K562 (cell line): ENCODE results near the gene POLR2L. TPM values are rescaled to one million over a fixed set of nuclear protein-coding genes. Genes with fewer than 3 reads are reported as not detected.
A peak's percentile ranks its signal among the peaks of the same experiment; 100 is the strongest.

ENCODE experiments used
- ATAC-seq: fragments of 200-7000 bp; cut with Tn5 transposase; 3 replicates; pipeline ENCODE4 v1.9.1; 2020; ENCODE audit warnings: moderate library complexity
- BruUV-seq: library from RNA; stranded (reverse); fragments of 400-500 nt; replicated peaks from 2 replicates; lab custom pipeline; 2021; lab: Mats Ljungman, UMichigan
- CTCF ChIA-PET: fragments of 300-600 bp; formaldehyde crosslinking; extraction: SDS; loops from one replicate; lab custom pipeline; 2021; ENCODE audit warnings: low intra/inter-chr PET ratio; lab: Yijun Ruan, JAX
- POLR2A ChIA-PET: fragments of 300-600, 350-650 bp; sonication (Branson Sonifier 250); formaldehyde crosslinking; extraction: SDS; loops from one replicate; lab custom pipeline; 2021; ENCODE audit warnings: antibody characterized with exemption, inconsistent platforms; lab: Yijun Ruan, JAX
- DNase-seq, 4 experiments: peaks; one replicate each; pipeline versions ENCODE4 v3.0.0 to v3.0.0-alpha.2; 2011 to 2018; ENCODE audit warnings: low spot score in 3 of 4, mixed read lengths in 3 of 4; ENCODE audit errors: extremely low read depth in 1 of 4
- FAIRE-seq: peaks from 2 replicates; lab custom pipeline; 2011; peaks lifted over from hg19 to GRCh38; lab: Jason Lieb, UNC
- H2AFZ ChIP-seq: 2 replicates; pipeline ENCODE4 v1.6.0; 2011; ENCODE audit warnings: low read depth, low read length, control low read depth, inconsistent platforms
- H3K27ac ChIP-seq: fragments of 200-600 bp; 3 replicates; pipeline ENCODE4 v1.8.0; 2011; ENCODE audit warnings: low read depth, mild to moderate bottlenecking, control low read depth, inconsistent platforms, low read length, moderate library complexity, mixed read lengths; ENCODE audit errors: extremely low read depth
- H3K27me3 ChIP-seq, 2 experiments: fragments of 300-600 bp in 1 of 2; 2 replicates in 1 of 2; 3 replicates in 1 of 2; pipeline versions ENCODE4 v1.6.0 to v1.8.0; 2011; ENCODE audit warnings: inconsistent platforms in 2 of 2, low read length in 2 of 2, mild to moderate bottlenecking in 1 of 2, mixed read lengths in 1 of 2, moderate library complexity in 1 of 2; ENCODE audit not compliant: control insufficient read depth in 2 of 2, insufficient read depth in 2 of 2
- H3K36me3 ChIP-seq: fragments of 300-600 bp; 3 replicates; pipeline ENCODE4 v1.8.0; 2011; ENCODE audit warnings: mild to moderate bottlenecking, low read length, inconsistent platforms; ENCODE audit not compliant: control insufficient read depth, insufficient read depth
- H3K4me1 ChIP-seq, 2 experiments: fragments of 200-600 bp in 1 of 2; replicated peaks in 1 of 2; 2 replicates in 1 of 2; 3 replicates in 1 of 2; pipeline versions ENCODE4 v1.5.1 to v1.8.0; 2011; ENCODE audit warnings: inconsistent platforms in 2 of 2, low read length in 2 of 2, mild to moderate bottlenecking in 1 of 2, mixed read lengths in 1 of 2, moderate library complexity in 1 of 2; ENCODE audit not compliant: control insufficient read depth in 2 of 2, insufficient read depth in 2 of 2
- H3K4me2 ChIP-seq: 2 replicates; pipeline ENCODE4 v1.6.1; 2011; ENCODE audit warnings: low read length, control low read depth, inconsistent platforms, mixed read lengths; ENCODE audit not compliant: insufficient read depth
- H3K4me3 ChIP-seq: fragments of 200-600 bp; sonication (generic), shearing (Covaris generic); 2 replicates; pipeline ENCODE4 v1.5.1; 2016; ENCODE audit warnings: control low read depth, inconsistent platforms
- H3K79me2 ChIP-seq: fragments of 200-600 bp; 3 replicates; pipeline ENCODE4 v1.8.0; 2011; ENCODE audit warnings: low read length, inconsistent platforms; ENCODE audit not compliant: control insufficient read depth, insufficient read depth
- H3K9ac ChIP-seq, 2 experiments: 2 replicates each; pipeline versions ENCODE4 v1.6.0 to v1.6.1; 2011; ENCODE audit warnings: low read depth in 2 of 2, low read length in 2 of 2, control low read depth in 1 of 2, inconsistent platforms in 1 of 2, mild to moderate bottlenecking in 1 of 2, mixed read lengths in 1 of 2; ENCODE audit not compliant: insufficient read depth in 1 of 2
- H3K9me1 ChIP-seq: one replicate; pipeline ENCODE4 v1.6.0; 2011; ENCODE audit warnings: inconsistent platforms, mild to moderate bottlenecking, low read length, moderate library complexity; ENCODE audit not compliant: control insufficient read depth, insufficient read depth
- H3K9me3 ChIP-seq: replicated peaks from 2 replicates; pipeline ENCODE4 v1.5.1; 2011; ENCODE audit warnings: low read depth, low read length, inconsistent platforms; ENCODE audit not compliant: control insufficient read depth, insufficient read depth
- H4K20me1 ChIP-seq: replicated peaks from 2 replicates; pipeline ENCODE4 v1.6.1; 2011; ENCODE audit warnings: low read length, inconsistent platforms, mixed read lengths; ENCODE audit not compliant: control insufficient read depth, insufficient read depth
- BRD9 ChIP-seq: fragments of 450-650 bp; IDR thresholded peaks from 2 replicates; pipeline ENCODE4 v1.6.1; 2018; ENCODE audit warnings: low read depth; ENCODE audit not compliant: partially characterized antibody
- PHF8 ChIP-seq: fragments of 200-600 bp; sonication (generic); IDR thresholded peaks from 2 replicates; pipeline ENCODE4 v1.6.1; 2012; ENCODE audit warnings: mixed run types, mild to moderate bottlenecking, inconsistent platforms, low read length, moderate library complexity, borderline replicate concordance
- SETDB1 ChIP-seq: IDR thresholded peaks from one replicate; pipeline ENCODE4 v1.6.1; 2012; ENCODE audit warnings: low read length, control low read depth, inconsistent platforms
- SIN3A ChIP-seq, 2 experiments: fragments of 150-350 bp in 1 of 2; IDR thresholded peaks; 2 replicates each; pipeline ENCODE4 v1.6.1; 2011 to 2016; ENCODE audit warnings: borderline replicate concordance in 2 of 2, low read depth in 2 of 2, low read length in 2 of 2, mild to moderate bottlenecking in 2 of 2, moderate library complexity in 2 of 2; ENCODE audit not compliant: control insufficient read depth in 1 of 2
- SNRNP70 ChIP-seq: fragments of 200-400 bp; formaldehyde crosslinking; optimal IDR thresholded peaks from 2 replicates; pipeline ENCODE3; 2017; ENCODE audit warnings: low read depth, low read length
- XRCC3 ChIP-seq: fragments of 450-650 bp; IDR thresholded peaks from 2 replicates; pipeline ENCODE4 v1.6.1; 2017; ENCODE audit warnings: mild to moderate bottlenecking, moderate library complexity
- ZNF699 ChIP-seq: fragments of 250-450 bp; sonication (Bioruptor Pico); IDR thresholded peaks from 2 replicates; pipeline ENCODE4 v1.8.0; 2021; ENCODE audit warnings: mild to moderate bottlenecking, moderate library complexity; ENCODE audit not compliant: insufficient replicate concordance
- WGBS: fragments of 100-300 bp; shearing (Covaris generic); methylation state at CpG from one replicate; pipeline ENCODE4 v1.1.6; 2016; ENCODE audit warnings: low coverage, mixed read lengths; ENCODE audit not compliant: insufficient coverage; ENCODE audit errors: missing lambda C conversion rate; 5-methylcytosine and 5-hydroxymethylcytosine counted together
- in situ Hi-C: fragments of 300-500 bp; cut with MboI; formaldehyde crosslinking; loops from 4 replicates; pipeline ENCODE4 v1.15.0; 2018; ENCODE audit warnings: inconsistent platforms, mixed read lengths
- intact Hi-C: fragments of 100-400 bp; cut with micrococcal nuclease; formaldehyde crosslinking; loops from 2 replicates; pipeline ENCODE4 v1.14.2; 2022
- polyA plus RNA-seq, 8 experiments: library from polyadenylated mRNA; depleted of rRNA in 4 of 8; stranded (reverse) in 5 of 8; unstranded in 3 of 8; fragments of >200 nt; fragmentation: Nextera tagmentation in 2 of 8; fragmentation: Illumina TruSeq in 1 of 8; extraction: Ambion mirVana in 2 of 8; extraction: Trizol in 1 of 8; gene quantifications; 2 replicates each; pipeline versions ENCODE4 v1.2.1 to v1.2.3, GENCODE V29; 2011 to 2014; ENCODE audit warnings: inconsistent platforms in 1 of 8, missing spikeins in 1 of 8
- total RNA-seq, 7 experiments: library from RNA; depleted of rRNA in 6 of 7; stranded (reverse); fragments of >200 nt in 6 of 7; fragmentation: Illumina TruSeq in 2 of 7; extraction: Trizol in 2 of 7; gene quantifications; 2 replicates each; pipeline versions ENCODE4 v1.2.1 to v1.2.3, GENCODE V29; 2011 to 2021; ENCODE audit warnings: low replicate concordance in 1 of 7
- TF ChIP-seq, protein P1 (sequence below): sonication (generic); formaldehyde crosslinking; IDR thresholded peaks from 2 replicates; pipeline ENCODE4 v1.8.0; 2022; ENCODE audit warnings: mild to moderate bottlenecking, low read depth, missing genetic modification reagents

POLR2L gene
- total and polyA plus RNA-seq, 9 of the 15 experiments (the other 6 are each of a cell fraction or from before 2014, with no cell fraction given), result 38.3 to 688 (median 108) TPM

DNA sequence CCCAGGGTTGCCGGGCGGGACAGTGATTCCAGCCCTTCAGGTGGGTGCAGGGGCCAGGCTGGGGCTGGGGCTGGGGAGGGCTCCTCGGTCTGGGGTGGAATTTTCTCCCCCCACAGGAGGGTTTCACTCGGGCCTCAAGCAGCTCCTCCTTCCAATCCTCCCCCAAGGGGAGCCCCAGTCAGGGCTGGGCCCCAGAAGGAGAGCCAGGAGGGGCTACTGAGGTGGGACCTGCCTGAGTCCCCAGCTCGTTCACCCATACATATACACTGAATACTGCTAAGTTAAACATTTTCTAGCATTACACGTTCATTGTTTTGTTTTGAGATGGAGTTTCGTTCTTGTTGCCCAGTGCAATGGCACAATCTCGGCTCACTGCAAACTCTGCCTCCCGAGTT lies 16.1 kb downstream of the POLR2L start:
- 62% methylated on average over 7 of the region's 9 CpGs for WGBS

More for the DNA sequence above, 16.1 kb downstream of the POLR2L start:
- Histone ChIP-seq H3K4me2 (peak overlapping the region; percentile 80; the same call in 1 of the 2 replicates), H3K79me2 (peaks cover 10% of the 10 kb centered on the region; the same call in 2 of the 3 replicates), H3K4me1 (peaks cover 22 to 93% of the 10 kb centered on the region in 2 experiments), H3K9ac (peak overlapping the region; percentile 75 to 81), H3K36me3 (peaks cover 41% of the 10 kb centered on the region; the same call in 1 of the 3 replicates), H3K4me3 (peak overlapping the region; percentile 52; the same call in 1 of the 2 replicates), H3K27ac (peak overlapping the region; percentile 85; the same call in 2 of the 3 replicates), H3K27me3 (no peaks in the 10 kb centered on the region), H3K9me3 (no peaks in the 10 kb centered on the region), H3K9me1 (peaks cover 4% of the 10 kb centered on the region), H2AFZ (no peak overlapping the region), H4K20me1 (0 out of 2 replicates have a peak, but pooled peaks cover 2% of the 10 kb centered on the region)
- TF ChIP-seq BRD9, result no peak
- TF ChIP-seq PHF8, result no peak
- TF ChIP-seq, protein P1, sequence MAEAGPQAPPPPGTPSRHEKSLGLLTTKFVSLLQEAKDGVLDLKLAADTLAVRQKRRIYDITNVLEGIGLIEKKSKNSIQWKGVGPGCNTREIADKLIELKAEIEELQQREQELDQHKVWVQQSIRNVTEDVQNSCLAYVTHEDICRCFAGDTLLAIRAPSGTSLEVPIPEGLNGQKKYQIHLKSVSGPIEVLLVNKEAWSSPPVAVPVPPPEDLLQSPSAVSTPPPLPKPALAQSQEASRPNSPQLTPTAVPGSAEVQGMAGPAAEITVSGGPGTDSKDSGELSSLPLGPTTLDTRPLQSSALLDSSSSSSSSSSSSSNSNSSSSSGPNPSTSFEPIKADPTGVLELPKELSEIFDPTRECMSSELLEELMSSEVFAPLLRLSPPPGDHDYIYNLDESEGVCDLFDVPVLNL, result no peak
- TF ChIP-seq XRCC3, result no peak
- TF ChIP-seq SNRNP70, result no peak
- no peak for TF ChIP-seq SETDB1
- no peak for TF ChIP-seq SIN3A (IDR thresholded peaks at IDR 0.05; ENCODE audit: borderline replicate concordance in 2 of 2, control insufficient read depth in 1 of 2, low read depth in 2 of 2, low read length in 2 of 2)
- TF ChIP-seq ZNF699 (CRISPR knock-in tag), result no peak
- BruUV-seq, result TSS peak; percentile 53
- ChIA-PET CTCF (no interaction called here), POLR2A (interaction anchor here (0.6 to 1.9 kb wide), 5 partner anchors 10 to 33 kb away, joined by 3 to 6 read pairs (median 3); no protein-coding TSS in a partner anchor)
- FAIRE-seq (no peak), ATAC-seq (peak; percentile 0; the same call in 1 of the 3 replicates), DNase-seq (no peak)
- in situ Hi-C loops (no loop called here), intact Hi-C loops (no loop called here)
